Glomerular visceral epithelial cell (primary cell): Measurements from ENCODE around the gene CAMLG.

Experiments
- DNase-seq: peaks from one replicate; pipeline ENCODE4 v3.0.0-alpha.2; 2016; ENCODE audit errors: extremely low spot score

The CAMLG gene

DNA sequence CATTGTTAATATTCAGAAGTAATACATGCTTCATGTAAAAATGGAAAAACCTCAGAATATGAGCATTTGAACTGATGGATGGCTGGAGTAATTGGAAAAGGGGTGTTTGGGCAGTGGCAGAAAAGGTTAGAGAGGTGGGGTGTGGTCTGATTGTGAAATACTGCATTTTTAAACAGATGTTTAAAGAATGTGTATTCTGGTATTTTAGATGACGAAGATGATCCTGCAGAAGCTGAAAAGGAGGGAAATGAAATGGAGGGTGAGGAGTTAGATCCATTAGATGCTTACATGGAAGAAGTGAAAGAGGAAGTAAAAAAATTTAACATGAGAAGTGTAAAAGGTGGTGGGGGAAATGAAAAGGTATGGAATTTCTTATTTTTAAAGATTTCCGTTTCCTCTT is 39.0 kb downstream of the CAMLG start:
- no peak for DNase-seq

DNA sequence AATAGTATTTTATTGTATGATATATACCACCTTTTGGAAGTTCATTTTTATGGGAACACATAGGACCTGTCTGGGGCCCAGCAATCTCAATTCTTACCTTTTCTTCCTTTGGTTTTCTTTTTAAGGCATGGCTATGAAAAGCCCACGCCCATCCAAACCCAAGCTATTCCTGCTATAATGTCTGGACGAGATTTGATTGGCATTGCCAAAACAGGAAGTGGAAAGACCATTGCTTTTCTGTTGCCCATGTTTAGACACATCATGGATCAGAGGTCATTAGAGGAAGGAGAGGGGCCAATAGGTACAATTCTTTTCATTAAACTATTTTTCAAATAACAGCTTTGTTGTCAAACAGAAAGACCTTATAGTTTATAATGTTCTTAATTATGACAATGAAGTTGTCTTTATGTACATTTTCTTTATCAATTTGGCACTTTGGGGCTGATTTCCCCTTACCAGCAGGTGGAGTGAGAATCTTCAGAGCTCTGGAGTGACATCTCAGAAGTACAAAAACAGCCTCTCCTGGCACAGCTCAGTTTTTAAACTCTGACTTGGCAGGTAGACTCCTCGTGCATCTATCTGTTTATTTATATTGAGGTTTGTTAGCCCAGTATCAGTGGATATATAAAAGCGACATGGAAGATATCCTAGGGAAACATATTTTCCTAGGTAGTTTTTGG is 46.0 kb downstream of the CAMLG start:
- DNase-seq = no peak

DNA sequence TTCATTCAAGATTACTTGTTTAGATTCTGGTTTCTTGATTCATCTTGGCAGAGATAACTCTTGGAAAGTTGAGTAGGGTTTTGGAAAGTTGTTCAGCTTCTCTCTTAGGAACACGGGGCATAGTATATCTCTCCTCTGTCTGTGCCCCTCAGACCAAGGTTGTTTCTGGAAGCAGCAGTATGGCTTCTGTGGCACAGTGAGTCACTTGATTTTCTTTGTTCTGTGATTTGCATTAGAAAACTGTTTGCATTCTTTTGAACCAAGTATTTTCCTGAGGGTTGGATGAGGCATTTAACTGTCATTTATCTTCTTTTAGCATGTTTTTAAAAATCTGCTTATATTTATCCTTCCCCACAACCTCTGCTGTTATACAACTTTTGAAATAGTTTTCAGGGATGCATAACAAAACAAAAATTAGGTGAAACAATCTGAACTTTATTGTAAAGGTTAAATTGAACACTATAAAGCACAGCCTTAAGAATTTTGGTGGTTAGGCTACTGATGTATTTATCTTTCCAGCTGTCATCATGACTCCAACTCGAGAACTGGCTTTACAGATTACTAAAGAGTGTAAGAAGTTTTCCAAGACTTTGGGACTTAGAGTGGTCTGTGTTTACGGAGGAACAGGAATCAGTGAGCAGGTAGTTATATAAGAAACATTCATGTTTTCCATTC is 46.7 kb downstream of the CAMLG start:
- no peak for DNase-seq

DNA sequence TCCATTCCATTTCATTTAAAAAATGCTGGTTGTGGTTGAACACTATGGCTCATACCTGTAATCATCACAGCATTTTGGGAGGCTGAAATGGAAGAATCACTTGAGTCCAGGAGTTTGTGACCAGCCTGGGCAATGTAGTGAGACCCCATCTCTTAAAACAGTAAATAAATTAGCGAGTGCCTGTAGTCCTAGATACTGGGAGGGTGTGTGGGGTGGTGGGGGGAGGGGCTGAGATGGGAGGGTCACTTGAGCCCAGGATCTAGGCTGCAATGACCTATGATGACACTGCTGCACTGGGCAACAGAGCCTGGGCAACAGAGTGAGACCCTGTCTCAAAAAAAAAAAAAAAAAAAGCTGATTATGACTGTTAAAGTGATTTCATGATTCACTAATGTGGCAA is 49.3 kb downstream of the CAMLG start:
- DNase-seq = no peak

DNA sequence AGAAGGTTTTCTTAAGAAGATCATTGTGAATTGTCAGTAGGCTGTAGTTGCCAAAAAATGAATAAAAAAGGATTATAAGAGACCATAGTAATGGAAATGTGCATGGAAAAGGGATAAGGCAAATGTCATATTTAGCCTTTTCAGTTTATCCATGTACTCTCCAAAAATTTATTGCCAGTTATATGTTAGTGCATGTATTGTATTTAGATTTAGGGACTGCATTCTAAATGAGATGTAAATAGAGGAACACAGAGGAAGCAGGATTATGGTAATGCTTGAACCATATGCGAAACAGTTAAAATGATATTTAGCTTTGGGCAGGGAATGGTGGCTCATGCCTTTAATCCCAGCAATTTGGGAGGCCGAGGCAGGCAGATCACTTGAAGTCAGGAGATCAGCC is 53.2 kb downstream of the CAMLG start:
- DNase-seq = no peak

DNA sequence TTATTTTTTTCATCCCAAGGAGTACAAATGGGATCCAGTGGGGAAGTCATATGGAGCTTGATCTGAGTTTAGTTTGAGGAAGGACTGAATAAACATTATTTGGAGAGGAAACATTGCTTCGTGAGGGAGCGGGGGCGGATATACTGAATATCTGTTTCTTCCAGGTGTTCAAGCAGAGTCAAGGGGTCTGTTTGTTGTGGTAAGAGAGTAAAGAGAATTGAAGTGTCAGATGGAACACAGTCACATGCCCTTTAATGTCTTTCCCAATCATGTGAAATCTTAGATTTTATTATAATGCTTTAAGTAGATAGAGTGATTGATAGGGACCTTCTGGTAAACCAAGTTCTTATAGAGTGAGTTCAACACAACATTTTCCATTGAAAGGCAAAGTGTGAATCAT is 53.9 kb downstream of the CAMLG start:
- no peak for DNase-seq

DNA sequence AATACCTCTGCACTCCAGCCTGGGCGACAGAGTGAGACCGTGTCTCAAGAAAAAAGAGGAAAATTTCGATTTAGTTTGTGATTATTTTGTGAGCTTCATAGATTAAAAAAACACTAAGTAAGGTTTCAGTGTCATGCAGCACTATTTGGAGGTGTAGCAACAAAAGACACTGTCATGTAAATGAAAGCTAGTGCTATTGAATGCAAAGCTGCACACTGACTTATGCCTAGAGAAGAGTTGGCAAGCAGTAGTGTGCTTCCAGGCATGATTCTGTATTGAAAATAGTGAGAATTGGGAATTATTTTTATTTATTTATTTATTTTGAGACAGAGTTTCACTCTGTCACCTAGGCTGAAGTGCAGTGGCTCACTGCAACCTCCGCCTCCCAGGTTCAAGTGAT is 54.8 kb downstream of the CAMLG start:
- DNase-seq = no peak

DNA sequence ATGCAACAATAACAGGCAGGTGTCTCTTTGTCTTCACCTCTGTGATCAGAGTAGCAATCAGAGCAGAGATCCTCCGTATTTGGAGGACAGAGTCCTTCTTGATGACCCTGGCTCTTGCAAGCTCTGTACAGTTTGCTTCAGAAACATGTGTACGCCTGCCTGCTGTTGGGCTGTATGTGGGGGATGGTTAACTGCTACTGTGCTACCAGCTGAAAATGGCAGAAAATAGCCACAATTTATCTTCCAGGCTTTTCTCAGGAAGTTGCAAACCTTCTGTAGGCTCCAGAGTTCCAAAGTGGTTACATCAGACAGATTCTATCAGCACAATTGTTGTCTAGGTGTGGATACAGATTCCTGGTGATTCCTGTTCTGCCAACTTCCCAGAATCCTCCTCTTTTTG is 55.7 kb downstream of the CAMLG start:
- DNase-seq = no peak

DNA sequence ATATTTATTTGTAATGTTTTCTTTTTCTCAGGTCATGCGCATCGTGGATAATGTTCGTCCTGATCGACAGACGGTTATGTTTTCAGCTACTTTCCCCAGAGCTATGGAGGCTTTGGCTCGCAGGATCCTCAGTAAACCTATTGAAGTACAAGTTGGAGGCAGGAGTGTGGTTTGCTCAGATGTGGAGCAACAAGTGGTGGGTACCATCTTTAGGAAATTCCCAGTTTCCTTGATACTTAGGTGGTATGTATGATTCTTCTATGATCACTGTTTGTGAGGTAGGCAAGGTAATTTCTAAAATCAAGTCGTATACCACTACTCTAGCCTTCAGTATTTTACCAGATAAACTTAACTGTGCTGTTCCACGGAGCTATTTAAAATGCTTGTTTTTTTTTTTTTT is 56.5 kb downstream of the CAMLG start:
- no peak for DNase-seq

DNA sequence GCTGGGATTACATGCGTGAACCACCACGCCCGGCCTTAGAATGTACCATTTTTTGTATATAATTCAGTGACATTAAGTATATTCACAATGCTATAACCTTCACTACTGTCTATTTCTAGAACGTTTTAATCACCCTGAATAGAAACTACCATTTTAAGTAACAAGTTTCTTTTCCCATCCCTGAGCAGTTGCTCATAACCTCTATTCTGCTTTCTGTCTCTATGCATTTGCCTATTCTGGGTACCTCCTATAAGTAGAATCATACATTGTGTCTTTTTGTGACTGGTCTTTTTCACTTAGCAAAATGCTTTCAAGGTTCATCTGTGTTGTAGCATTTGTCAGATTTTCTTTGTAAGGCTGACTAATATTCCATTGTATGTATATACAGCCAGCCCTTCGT is 60.1 kb downstream of the CAMLG start:
- no peak for DNase-seq
